Ishikawa (cell line): Measurements from ENCODE around the gene RFC4.

Source experiments
- CEBPB ChIP-seq: IDR thresholded peaks from 2 replicates; pipeline ENCODE4 v1.6.1; 2012
- EP300 ChIP-seq: IDR thresholded peaks from 2 replicates; pipeline ENCODE4 v1.6.1; 2012; ENCODE audit warnings: borderline replicate concordance
- MAX ChIP-seq: IDR thresholded peaks from 2 replicates; pipeline ENCODE4 v1.6.1; 2012
- TAF1 ChIP-seq: IDR thresholded peaks from 2 replicates; pipeline ENCODE4 v1.6.1; 2012; ENCODE audit warnings: low read depth, mild to moderate bottlenecking
- YY1 ChIP-seq: IDR thresholded peaks from 2 replicates; pipeline ENCODE4 v1.6.1; 2012; ENCODE audit warnings: low read depth
- TF ChIP-seq, protein P1 (sequence below): IDR thresholded peaks from 2 replicates; pipeline ENCODE4 v1.6.1; 2012

- TF ChIP-seq CEBPB (no peak), EP300 (no peak), YY1 (no peak), TAF1 (no peak), MAX (no peak)
- TF ChIP-seq, protein P1, sequence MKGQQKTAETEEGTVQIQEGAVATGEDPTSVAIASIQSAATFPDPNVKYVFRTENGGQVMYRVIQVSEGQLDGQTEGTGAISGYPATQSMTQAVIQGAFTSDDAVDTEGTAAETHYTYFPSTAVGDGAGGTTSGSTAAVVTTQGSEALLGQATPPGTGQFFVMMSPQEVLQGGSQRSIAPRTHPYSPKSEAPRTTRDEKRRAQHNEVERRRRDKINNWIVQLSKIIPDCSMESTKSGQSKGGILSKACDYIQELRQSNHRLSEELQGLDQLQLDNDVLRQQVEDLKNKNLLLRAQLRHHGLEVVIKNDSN, result no peak
Measured at GRCh38 chr3:186847437-186847836, 41.2 kb upstream of the RFC4 start.
